Ovary (tissue), 3 donors: Measurements from ENCODE around the gene IGFBP6.

ENCODE experiments used
- CTCF ChIP-seq, 3 donors: fragments of 450-650 bp in 2 of 3; fragments of 200-600 bp in 1 of 3; IDR thresholded peaks; one replicate each; pipeline versions ENCODE4 v1.5.1 to v1.8.0; 2016 to 2022; ENCODE audit warnings: antibody characterized with exemption in 3 of 3, mild to moderate bottlenecking in 1 of 3
- EP300 ChIP-seq: sonication (generic); formaldehyde crosslinking; IDR thresholded peaks from one replicate; pipeline ENCODE4 v1.6.1; 2017; ENCODE audit warnings: antibody characterized with exemption
- POLR2A ChIP-seq: fragments of 450-650 bp; IDR thresholded peaks from one replicate; pipeline ENCODE4 v1.6.1; 2017; ENCODE audit warnings: antibody characterized with exemption, mild to moderate bottlenecking, moderate library complexity
- donor health status: DM: no; HTN: no; CAD: no.

GRCh38 chr12:53131844-53132243 is 34.4 kb downstream of the IGFBP6 start:
- no peak for TF ChIP-seq POLR2A
- no peak for TF ChIP-seq CTCF (IDR thresholded peaks at IDR 0.05)
- no peak for TF ChIP-seq EP300
